LNCaP clone FGC (cell line): ENCODE data around the gene SGMS2.

Source experiments
- DNase-seq: peaks from one replicate; pipeline ENCODE4 v3.0.0-alpha.2; 2011; ENCODE audit warnings: low read depth
- H3K4me3 ChIP-seq: 2 replicates; pipeline ENCODE4 v1.5.1; 2011; ENCODE audit warnings: mild to moderate bottlenecking, low read depth, low read length, control low read depth
- TF ChIP-seq, protein P1 (sequence below): IDR thresholded peaks from 2 replicates; pipeline ENCODE4 v1.5.1; 2012; ENCODE audit warnings: mild to moderate bottlenecking; ENCODE audit not compliant: control insufficient read depth, insufficient read depth; ENCODE audit errors: extremely low read depth

Gene SGMS2

DNA sequence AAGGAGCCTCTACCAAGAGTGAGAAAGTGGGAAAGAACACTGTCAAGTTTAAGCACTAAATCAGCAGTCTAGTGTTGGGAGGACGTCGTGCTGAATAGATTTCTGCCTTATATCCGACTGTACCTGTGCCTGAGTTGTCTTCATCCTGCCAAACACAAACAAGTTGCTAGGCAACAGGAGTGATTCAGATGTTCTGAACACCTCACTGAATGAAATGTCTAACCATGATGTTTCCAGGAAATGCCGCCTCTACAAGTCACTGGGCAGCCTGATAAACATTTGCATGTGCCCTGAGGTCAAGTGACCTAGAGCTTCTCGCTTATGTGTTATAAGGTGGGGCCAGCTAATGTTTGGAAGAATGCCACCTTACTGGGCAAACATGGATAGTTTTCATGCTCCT is 37.9 kb downstream of the SGMS2 start:
- TF ChIP-seq, protein P1, sequence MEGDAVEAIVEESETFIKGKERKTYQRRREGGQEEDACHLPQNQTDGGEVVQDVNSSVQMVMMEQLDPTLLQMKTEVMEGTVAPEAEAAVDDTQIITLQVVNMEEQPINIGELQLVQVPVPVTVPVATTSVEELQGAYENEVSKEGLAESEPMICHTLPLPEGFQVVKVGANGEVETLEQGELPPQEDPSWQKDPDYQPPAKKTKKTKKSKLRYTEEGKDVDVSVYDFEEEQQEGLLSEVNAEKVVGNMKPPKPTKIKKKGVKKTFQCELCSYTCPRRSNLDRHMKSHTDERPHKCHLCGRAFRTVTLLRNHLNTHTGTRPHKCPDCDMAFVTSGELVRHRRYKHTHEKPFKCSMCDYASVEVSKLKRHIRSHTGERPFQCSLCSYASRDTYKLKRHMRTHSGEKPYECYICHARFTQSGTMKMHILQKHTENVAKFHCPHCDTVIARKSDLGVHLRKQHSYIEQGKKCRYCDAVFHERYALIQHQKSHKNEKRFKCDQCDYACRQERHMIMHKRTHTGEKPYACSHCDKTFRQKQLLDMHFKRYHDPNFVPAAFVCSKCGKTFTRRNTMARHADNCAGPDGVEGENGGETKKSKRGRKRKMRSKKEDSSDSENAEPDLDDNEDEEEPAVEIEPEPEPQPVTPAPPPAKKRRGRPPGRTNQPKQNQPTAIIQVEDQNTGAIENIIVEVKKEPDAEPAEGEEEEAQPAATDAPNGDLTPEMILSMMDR, result no peak
- no peak overlapping the region for H3K4me3 ChIP-seq
- DNase-seq, result peak; percentile 72

DNA sequence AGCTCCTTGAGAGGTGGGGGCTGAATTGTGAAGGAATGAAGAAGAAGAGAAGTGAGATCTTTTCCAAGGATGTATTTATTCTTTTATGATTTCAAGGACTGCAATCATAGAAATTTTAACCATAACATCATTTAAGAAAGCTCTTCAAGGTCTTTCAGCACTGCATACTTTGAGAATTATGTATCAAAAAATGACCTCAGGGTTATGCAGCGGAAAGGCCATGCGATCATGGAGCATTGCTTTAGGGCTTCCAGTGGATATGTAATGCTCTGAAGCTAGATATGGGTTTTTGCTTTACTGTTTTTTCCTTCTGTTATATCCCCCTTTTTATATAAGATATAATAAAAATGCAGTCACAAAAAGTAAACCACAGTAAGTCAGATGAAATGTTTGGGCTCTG is 38.7 kb downstream of the SGMS2 start:
- H3K4me3 ChIP-seq, result no peak overlapping the region
- TF ChIP-seq, protein P1, result no peak
- no peak for DNase-seq

DNA sequence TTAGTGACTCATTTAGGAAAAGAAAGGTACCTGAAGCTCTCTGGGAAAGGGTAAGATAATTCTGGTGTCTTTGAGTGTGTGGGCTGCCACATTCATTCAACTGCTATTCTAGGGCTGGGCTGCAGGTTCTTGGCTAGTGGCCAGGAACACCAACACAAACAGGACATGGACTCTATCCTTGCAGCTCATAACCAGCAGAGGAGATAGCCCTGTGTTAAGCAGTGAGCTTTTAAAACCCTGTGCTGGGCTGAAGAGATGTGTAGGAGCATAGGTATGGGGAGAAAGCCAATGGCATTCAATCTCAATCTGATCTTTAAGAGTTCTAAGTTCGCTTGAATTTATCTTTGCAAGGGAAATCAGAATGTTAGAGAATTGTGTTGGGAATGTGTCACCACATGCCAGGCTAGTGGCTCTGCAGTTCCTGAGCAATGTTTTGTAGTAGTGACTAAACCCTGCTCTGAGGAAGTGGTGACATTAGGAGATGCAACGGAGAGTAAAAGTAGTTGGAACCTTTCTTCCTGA is 39.2 kb downstream of the SGMS2 start:
- no peak overlapping the region for H3K4me3 ChIP-seq
- DNase-seq, result no peak
- TF ChIP-seq, protein P1, result no peak

GRCh38 chr4:107866726-107867125 is 42.0 kb downstream of the SGMS2 start:
- H3K4me3 ChIP-seq, result no peak overlapping the region
- TF ChIP-seq, protein P1, result no peak
- DNase-seq, result no peak

DNA sequence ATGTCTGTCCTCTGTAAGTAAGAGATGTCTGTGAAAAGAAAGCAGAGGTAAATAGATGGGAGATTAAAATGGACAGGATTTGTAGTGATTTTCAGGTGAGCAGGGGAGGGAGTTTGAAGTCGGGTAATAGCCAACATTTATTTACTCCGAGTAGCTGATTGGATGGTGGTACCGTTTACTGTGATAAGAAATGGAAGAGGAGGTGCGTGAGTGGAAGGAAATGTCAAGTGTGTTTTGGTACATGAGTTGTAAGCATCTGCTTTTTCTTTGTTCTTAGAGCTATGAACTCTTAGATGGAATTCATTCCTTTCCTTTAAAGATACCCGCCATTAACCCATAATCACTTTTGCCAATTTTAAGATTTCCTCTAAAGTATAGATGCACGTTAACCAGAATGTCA is 45.5 kb downstream of the SGMS2 start:
- TF ChIP-seq, protein P1, result no peak

DNA sequence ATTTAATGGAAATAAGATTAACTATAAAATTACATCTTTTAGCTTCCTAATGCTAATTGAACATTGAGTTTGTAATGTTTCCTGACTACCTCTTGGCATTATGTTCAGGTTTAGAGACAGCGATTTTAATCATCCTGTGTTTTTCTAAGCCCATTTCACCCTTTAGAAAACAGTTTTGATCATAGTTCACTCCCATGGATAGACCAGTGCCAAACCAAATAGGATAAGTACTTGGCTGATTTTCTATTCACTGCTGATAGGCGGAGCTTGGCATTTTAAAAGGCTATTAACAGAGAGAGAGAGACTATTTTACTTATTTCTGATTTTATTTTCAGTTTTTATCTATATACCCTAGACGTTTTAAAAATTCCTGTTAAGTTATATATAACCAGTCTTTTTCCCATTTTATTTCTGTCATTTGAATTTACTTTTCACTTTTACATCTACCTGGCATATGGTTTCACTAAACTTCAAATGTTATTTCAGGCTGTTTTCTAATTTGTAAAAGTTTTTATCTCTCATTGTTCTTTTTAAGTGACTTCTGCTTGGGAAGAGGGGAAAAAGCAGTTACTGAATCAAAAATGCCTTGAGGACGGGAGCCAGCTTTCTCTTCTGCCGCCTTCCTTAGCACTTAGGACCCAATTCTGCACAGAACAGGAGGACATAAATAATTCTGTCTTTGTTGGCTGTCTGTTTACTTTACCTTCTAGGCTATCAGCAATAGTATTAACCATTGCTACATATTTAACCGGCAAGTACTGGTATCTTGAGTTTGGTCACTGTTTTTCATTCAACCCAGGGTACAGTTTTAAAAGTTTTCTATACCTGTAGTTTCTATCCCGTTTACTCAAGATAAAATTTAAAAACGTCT is 46.4 kb downstream of the SGMS2 start:
- TF ChIP-seq, protein P1, result no peak
- peak overlapping the region; percentile 30 for H3K4me3 ChIP-seq
- DNase-seq, result peak; percentile 53

More for the DNA sequence above, 45.5 kb downstream of the SGMS2 start:
- H3K4me3 ChIP-seq, result no peak overlapping the region
- no peak for DNase-seq
